ENCODE data around the gene AHDC1. TPM values are rescaled to one million over a fixed set of nuclear protein-coding genes. Genes with fewer than 3 reads are reported as not detected.

Gene AHDC1
- total RNA-seq, 2 experiments from 2014 or later = 6.5 to 13.8 TPM

DNA sequence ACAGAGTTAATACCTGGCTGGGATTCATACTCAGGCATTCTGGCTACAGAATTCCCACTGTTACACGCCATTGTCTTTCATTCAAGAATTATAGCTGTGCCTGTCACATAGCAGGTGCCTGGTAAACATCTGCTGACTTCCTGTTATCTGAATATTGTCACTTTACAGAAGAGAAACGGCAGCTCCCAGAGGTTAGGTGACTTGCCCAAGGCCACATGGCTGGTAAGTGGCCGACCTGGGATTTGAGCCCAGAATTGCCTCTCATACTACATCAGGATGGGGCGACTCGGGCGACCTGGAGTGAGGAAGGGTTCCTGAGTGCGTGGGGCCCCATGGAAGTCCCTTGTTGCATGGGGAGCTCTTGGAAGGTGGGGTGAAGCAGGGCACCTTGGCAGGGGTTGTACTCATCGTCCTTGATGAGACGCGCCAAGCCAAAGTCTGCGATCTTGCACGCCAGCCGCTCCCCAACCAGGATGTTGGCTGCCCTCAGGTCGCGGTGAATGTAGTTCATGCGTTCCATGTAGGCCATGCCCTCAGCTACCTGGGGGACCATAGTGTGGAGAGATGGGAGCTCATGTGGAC lies 10.2 kb upstream of the AHDC1 start:
- Histone ChIP-seq H3K4me3 (ENCODE audit: low read depth, low read length, poor library complexity, severe bottlenecking) (no peak overlapping the region), H3K27ac (ENCODE audit: low read depth, low read length, poor library complexity, severe bottlenecking) (no peak overlapping the region), H3K79me2 (ENCODE audit: insufficient read depth, low read depth, low read length) (no peaks in the 10 kb centered on the region), H3K4me2 (ENCODE audit: low read length) (no peak overlapping the region), H3K9me2 (ENCODE audit: insufficient read depth, low read length) (no peaks in the 10 kb centered on the region), H3K36me3 (ENCODE audit: insufficient read depth, low read length) (no peaks in the 10 kb centered on the region), H3K9me3 (ENCODE audit: low read length) (no peaks in the 10 kb centered on the region), H4K20me1 (ENCODE audit: insufficient read depth, low read length) (no peaks in the 10 kb centered on the region), H3K4me1 (ENCODE audit: insufficient read depth, low read length, poor library complexity, severe bottlenecking) (peaks cover 45% of the 10 kb centered on the region), H2AFZ (ENCODE audit: low read length) (no peak overlapping the region; the same call in 1 of the 2 replicates)
- CTCF ChIA-PET (ENCODE audit: unreplicated experiment) = interaction anchor here (0.8 kb wide), 1 partner anchor 42 kb away, joined by 3 read pairs; no protein-coding TSS in a partner anchor
- POLR2A ChIA-PET = interaction anchor here (1.2 to 1.3 kb wide), 2 partner anchors 44 to 124 kb away, joined by 3 read pairs; partner anchors contain the start of gene WASF2
- TF ChIP-seq EZH2phosphoT487 (IDR thresholded peaks at IDR 0.05; ENCODE audit: borderline replicate concordance, low read depth, low read length) = no peak
- TF ChIP-seq, protein P1, sequence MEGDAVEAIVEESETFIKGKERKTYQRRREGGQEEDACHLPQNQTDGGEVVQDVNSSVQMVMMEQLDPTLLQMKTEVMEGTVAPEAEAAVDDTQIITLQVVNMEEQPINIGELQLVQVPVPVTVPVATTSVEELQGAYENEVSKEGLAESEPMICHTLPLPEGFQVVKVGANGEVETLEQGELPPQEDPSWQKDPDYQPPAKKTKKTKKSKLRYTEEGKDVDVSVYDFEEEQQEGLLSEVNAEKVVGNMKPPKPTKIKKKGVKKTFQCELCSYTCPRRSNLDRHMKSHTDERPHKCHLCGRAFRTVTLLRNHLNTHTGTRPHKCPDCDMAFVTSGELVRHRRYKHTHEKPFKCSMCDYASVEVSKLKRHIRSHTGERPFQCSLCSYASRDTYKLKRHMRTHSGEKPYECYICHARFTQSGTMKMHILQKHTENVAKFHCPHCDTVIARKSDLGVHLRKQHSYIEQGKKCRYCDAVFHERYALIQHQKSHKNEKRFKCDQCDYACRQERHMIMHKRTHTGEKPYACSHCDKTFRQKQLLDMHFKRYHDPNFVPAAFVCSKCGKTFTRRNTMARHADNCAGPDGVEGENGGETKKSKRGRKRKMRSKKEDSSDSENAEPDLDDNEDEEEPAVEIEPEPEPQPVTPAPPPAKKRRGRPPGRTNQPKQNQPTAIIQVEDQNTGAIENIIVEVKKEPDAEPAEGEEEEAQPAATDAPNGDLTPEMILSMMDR (conservative IDR thresholded peaks at IDR 0.05; ENCODE audit: low read length) = no peak
- BruUV-seq (replicated peaks) = no TSS peak
- intact Hi-C loops (cut with micrococcal nuclease; ENCODE audit: unreplicated experiment) = no loop called here
- no peak for DNase-seq (ENCODE audit: low spot score)

- CTCF ChIA-PET (ENCODE audit: unreplicated experiment) = no interaction called here
- H4K20me1 ChIP-seq (ENCODE audit: insufficient read depth, low read length) = no peaks in the 10 kb centered on the region
Measured at GRCh38 chr1:27612718-27613117, 8.8 kb upstream of the AHDC1 start.

More at GRCh38 chr1:27612718-27613117, 8.8 kb upstream of the AHDC1 start:
- no peak overlapping the region for H3K4me2 ChIP-seq (ENCODE audit: low read length)
- no peak for DNase-seq (ENCODE audit: low spot score)
- no peak overlapping the region for H3K4me3 ChIP-seq (ENCODE audit: low read depth, low read length, poor library complexity, severe bottlenecking)
- no peaks in the 10 kb centered on the region for H3K9me2 ChIP-seq (ENCODE audit: insufficient read depth, low read length)
- no peaks in the 10 kb centered on the region for H3K79me2 ChIP-seq (ENCODE audit: insufficient read depth, low read depth, low read length)
- BruUV-seq (replicated peaks) = no TSS peak
- intact Hi-C loops (cut with micrococcal nuclease; ENCODE audit: unreplicated experiment) = no loop called here
- H3K36me3 ChIP-seq (ENCODE audit: insufficient read depth, low read length) = no peaks in the 10 kb centered on the region
- POLR2A ChIA-PET = no interaction called here
- H3K4me1 ChIP-seq (ENCODE audit: insufficient read depth, low read length, poor library complexity, severe bottlenecking) = peaks cover 46% of the 10 kb centered on the region
- H2AFZ ChIP-seq (ENCODE audit: low read length) = no peak overlapping the region
- no peak overlapping the region for H3K27ac ChIP-seq (ENCODE audit: low read depth, low read length, poor library complexity, severe bottlenecking)
- H3K9me3 ChIP-seq (ENCODE audit: low read length) = no peaks in the 10 kb centered on the region
- TF ChIP-seq EZH2phosphoT487 (IDR thresholded peaks at IDR 0.05; ENCODE audit: borderline replicate concordance, low read depth, low read length) = no peak
- TF ChIP-seq, protein P1 (conservative IDR thresholded peaks at IDR 0.05; ENCODE audit: low read length) = no peak
